ENCODE results near the gene ABR.
"Not testable (repeated sequence)": the region's sequence is repeated elsewhere in the genome, so short reads cannot be mapped to it uniquely, and the experiment has no call there.

Gene ABR

GRCh38 chr17:1112875-1113274, 66.9 kb downstream of the ABR start:
- DNase-seq = no peak

- peak; percentile 18 for DNase-seq
Observed at GRCh38 chr17:1111599-1112443, 68.0 kb downstream of the ABR start.

DNA sequence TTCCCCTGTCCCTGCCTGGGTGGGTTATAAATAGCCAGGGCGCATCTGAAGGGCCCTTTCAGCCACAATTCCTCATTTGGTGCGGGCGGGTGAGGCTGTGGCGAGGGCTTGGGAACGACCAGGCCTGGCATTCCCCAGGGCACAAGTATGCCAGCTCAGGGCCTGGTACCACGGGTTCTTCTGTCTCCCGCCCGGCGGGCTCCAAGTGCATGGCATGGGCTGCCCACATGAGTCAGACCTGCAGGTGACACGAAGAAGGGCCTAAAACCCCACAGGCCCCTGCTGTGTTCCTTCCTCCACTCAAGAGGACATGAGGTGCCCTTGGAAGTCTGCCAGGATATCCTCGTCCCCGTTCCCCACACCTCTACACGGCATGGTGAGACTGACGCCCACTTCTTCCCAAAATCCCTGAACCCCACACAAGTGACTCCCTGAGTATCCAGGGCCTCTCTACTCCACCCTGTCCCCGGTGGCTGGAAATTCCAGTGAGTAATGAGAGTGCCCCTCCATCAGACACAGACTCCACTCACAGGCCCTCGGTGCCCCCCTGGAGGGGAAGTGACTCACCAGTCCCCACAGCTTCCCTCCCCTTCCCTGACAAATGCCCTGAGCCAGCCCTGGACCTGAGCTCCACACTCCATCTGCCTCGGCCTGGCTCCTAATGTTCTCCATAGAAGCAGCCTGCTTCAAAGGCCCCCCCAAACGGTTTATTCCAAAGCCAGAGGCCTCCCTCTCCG, 68.8 kb downstream of the ABR start:
- DNase-seq = no peak

DNA sequence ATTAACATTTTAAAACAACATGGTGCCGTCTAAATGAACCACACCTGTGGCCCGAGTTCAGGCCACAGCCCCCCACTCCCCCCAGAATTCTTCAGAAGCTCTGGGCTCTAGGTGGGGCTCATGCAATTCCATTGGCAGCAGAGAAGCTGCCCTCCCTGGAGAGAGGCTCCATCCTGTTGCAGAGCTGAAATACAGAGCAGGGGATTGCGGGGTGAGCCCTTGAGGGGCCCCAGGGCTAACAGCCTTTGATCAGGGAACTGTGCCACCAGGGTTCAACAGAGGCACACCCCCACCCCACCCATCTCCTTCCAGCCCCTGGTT, 69.3 kb downstream of the ABR start:
- DNase-seq = no peak

GRCh38 chr17:1109606-1110540, 69.9 kb downstream of the ABR start:
- DNase-seq = peak; percentile 44

DNA sequence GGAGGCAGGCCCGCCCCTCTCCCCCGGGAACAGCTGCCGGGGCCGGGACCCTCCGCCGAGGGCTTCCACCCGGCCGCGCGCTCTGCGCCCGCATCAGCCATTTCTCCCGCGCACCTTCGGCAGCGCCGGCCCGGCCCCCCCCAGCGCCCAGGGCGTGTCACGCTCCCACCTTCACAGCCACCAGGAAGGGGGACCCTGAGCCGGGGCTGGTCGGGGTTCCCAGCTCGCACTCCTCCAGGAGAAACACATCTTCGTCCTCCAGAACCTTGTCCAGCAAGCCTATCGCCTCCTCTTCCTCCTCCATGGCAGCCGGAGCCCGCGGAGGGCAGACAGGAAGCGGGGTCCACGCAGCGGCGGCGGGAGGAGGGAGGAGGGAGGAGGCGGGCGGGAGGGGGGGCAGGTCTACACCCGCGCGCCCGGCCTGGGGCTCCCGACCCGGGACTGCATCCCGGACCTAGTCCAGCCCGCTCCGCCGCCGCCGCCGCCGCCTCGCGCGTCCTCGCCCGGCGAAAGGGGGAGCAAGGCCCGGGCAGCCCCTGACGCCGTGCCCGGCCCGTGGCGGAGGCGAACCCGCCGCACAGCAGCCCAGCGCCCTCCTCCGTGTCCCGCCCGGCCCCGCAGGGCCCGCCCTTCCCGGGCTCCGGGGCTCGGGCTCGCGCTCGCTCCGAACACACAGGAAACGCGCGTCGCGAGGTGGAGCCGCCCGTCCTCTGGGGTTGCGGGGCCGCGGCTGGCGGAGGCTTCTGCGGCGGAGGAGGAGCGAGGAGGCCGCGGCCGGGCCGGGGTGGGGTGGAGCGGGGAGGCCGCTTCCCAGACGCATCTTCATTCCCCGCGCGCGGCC, 70.8 kb downstream of the ABR start:
- DNase-seq = peak; percentile 62

GRCh38 chr17:1108478-1108764, 71.4 kb downstream of the ABR start:
- DNase-seq = no peak

DNA sequence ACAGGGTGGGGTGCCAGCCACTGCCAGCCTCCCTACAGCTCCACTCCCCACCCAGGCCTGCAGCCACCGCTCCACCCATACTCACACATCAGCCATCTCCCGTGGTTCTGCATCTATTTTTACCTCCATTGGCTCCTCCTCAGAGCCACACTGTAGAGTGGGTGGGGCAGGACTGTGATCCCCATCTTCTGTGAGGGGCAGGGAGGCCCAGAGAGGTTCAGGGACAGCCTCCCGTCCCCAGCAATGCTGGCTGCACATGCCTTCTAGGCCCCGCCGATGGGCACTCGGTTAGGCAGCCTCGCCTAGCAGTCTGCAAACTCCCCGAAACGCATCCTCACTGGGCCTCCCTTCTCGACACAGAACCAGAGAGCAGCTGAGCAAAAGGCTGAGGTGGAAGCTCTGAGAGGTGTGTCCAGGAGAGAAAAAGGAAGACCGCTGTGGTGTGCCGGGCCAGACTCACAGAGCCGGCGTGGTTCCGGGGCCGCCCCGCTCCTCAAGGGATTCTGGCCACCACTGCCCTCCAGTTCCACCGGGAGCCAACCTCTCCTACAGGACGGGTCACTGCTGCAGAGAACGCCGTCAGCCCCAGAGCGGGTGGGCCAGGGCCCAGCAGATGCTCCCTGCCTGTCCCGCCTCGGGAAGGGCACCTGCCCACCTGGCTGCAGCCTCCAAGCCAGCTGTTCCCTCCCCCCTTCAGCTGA, 71.9 kb downstream of the ABR start:
- no peak for DNase-seq

- DNase-seq = no peak
Observed at GRCh38 chr17:1107083-1107776, 72.6 kb downstream of the ABR start.

GRCh38 chr17:1104222-1104621, 75.6 kb downstream of the ABR start:
- no peak for DNase-seq

GRCh38 chr17:1100382-1100781, 79.4 kb downstream of the ABR start:
- no peak for DNase-seq

DNA sequence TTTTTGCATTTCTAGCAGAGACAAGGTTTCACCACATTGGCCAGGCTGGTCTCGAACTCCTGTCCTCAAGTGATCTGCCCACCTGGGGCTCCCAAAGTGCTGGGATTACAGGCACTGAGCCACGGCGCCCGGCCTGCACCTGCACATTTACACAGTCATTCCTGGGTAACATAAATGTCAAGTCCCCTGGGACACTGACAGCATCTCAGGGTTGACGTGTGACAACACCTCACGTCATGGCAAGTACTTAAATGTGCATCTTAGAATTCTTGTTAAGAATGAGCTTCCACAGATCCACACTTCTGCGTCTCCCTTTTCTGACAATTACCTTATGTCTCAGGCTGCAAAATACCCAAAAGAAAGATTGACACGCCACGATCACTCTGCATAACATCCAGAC, 80.5 kb downstream of the ABR start:
- DNase-seq = no peak

DNA sequence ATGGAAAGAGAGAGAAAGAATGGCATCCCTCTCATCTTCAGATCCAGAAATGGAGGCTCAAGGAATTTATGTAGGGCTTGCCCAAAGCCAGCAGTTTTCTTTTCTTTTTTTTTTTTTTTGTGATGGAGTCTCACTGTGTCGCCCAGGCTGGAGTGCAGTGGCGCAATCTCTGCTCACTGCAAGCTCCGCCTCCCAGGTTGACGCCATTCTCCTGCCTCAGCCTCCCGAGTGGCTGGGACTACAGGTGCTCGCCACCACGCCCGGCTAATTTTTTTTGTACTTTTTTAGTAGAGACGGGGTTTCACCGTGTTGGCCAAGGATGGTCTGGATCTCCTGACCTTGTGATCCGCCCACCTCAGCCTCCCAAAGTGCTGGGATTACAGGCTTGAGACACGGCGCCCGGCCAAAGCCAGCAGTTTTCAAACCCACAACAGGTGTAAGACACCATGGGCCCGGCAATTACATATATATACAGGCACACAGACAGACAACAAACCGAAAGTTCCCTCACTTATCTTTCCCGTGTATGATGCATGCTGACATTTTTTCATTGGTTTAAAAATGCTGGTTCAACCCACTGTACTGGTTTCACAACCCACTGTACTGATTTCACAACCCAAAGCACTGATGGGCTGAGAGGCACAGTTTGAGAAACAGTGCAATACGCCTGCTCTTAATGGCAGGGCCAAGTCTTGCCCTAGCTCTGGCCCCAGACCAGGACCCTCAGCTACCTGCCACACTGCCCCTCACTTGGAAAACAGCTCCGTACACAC, 81.6 kb downstream of the ABR start:
- not testable (repeated sequence) for DNase-seq

GRCh38 chr17:1096215-1096614, 83.6 kb downstream of the ABR start:
- DNase-seq = no peak

DNA sequence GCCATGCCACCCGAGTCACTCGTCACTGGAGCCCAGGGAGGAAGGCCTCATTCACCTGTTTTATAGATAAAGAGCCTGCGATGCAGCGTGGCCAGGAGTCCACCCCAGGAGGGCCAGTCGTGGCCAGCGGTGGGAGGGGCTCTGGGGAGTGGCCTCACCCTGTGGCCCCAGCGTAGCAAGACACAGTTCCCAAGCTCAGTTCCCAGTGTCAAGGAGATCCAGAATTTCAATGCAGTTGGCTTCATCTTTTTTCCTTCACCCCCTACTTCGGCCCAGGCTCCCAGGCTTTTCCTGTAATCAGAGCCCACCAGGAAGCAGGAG, 84.0 kb downstream of the ABR start:
- no peak for DNase-seq

DNA sequence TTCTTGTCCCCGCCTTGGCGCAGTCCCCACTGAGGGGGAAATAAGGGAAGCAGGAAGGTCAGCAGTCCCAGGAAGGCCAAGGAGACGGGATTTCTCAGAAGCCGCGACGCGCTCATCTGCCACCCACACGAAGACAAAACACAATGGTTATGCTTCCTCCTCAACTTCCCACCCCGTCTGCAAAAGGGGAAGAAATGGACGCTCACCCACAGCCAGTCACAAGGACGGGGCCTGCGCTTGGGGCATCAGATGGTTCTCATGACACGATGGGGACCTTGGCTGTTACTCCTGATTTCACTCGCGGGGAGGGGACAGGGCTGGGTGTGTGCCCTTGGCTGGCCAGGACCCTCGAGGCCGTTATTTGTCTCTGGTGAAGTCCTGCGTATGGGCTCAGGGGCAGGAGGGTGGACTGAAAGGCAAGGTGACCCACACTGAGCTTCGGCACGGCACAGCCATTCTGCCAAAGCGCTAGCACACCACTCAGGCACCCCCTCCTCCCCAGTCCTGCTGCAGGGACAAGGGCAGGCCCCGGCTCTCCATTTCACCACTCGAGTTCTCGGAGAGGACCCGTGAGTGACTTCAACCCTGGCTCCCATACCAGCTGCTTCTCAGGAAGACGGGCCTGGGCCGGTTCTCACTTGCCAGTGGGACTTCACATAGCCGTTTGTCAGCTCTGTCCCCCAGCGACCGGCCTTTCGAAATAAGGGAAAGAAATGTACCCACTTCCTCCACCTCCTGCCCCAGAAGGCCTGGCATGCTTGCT, 84.5 kb downstream of the ABR start:
- DNase-seq = no peak

DNA sequence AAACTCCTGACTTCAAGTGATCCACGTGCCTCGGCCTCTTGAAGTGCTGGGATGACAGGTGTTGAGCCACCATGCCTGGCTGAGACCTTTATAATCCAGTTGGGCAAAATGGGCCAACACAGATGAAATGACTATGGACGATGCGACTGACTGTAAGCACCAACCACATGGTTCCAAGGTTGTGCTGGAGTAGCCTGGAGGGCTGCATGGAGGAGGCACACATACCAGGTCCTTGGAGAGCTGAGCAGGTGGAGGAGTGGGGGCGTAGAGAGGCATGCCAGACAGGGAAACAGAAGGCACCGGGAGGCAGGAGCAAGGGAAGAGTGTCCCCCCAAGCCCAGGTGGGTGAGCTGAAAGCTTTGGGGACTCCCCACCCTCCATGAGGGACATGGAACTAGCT, 85.2 kb downstream of the ABR start:
- no peak for DNase-seq

DNA sequence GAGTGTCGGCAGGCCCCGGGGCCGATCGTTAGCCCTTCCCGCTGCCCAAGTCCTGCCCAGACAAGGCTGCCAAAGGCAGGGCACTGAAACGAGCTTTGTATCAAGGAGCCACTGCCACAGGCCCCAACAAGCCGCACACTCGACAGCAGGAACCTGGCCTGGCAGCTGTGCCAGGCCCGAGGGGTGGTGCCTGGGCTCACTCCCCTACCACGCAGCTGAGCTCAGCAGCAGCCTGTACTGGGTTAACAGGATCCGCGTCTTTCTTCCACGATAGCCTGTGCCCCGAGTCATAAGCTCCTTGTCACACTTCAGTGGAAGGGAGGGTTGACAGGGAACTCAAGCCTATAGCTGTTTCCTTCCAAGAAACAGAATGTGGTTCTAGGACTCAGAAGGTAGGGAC, 87.9 kb downstream of the ABR start:
- no peak for DNase-seq

- DNase-seq = no peak
Observed at GRCh38 chr17:1091190-1091534, 88.6 kb downstream of the ABR start.

Data from RPMI8226 (cell line).